ENCODE data around the gene FHIP2A.
"Not testable (repeated sequence)": the region's sequence is repeated elsewhere in the genome, so short reads cannot be mapped to it uniquely, and the experiment has no call there.

The FHIP2A gene

DNA sequence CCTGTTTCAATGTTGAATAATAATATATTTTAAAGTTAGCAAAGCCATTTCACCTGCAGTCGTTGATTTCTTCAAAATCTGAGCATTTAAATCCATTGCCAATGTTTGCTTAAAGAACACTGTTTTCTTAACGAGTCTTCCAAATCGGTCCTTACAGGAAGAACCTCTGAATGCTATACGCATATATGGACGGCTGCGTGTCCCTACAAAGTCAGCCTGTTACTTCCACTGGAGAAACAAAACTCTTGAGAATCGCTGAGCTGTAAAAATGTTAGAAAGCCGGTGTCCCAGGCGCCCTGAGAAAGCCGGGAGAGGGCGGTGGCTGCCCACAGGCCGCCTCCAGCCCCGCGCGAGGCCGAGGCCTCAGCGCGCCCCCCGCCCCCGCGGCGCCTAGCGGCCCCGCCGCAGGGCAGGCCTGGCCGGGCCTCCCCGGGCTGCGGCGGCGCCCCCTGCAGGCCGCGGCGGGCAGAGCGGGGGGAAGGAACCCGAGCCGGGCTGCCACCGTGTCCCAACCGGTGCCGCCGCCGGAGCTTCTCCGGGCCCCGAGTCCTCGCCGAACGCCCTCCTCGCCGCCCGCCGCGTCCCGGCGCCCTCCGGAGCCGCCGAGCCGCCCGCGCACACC lies at the start of gene FHIP2A:
TSS of gene FHIP2A (plus strand) at position 488 of the 622 bp plus-strand sequence. CDS start 299 bp downstream, outside the sequence.
- peak within 1 kb of the TSS; percentile 59 for H3K4me3 ChIP-seq (ENCODE audit: low read depth, low read length)
- DNase-seq (ENCODE audit: low read depth, low spot score) = peak; percentile 68
- in situ Hi-C loops (cut with HindIII; ENCODE audit: low sequenced_read_pairs) = no loop called here
- TF ChIP-seq, protein P1, sequence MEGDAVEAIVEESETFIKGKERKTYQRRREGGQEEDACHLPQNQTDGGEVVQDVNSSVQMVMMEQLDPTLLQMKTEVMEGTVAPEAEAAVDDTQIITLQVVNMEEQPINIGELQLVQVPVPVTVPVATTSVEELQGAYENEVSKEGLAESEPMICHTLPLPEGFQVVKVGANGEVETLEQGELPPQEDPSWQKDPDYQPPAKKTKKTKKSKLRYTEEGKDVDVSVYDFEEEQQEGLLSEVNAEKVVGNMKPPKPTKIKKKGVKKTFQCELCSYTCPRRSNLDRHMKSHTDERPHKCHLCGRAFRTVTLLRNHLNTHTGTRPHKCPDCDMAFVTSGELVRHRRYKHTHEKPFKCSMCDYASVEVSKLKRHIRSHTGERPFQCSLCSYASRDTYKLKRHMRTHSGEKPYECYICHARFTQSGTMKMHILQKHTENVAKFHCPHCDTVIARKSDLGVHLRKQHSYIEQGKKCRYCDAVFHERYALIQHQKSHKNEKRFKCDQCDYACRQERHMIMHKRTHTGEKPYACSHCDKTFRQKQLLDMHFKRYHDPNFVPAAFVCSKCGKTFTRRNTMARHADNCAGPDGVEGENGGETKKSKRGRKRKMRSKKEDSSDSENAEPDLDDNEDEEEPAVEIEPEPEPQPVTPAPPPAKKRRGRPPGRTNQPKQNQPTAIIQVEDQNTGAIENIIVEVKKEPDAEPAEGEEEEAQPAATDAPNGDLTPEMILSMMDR (IDR thresholded peaks at IDR 0.05; ENCODE audit: low read depth, low read length) = peak; percentile 50

DNA sequence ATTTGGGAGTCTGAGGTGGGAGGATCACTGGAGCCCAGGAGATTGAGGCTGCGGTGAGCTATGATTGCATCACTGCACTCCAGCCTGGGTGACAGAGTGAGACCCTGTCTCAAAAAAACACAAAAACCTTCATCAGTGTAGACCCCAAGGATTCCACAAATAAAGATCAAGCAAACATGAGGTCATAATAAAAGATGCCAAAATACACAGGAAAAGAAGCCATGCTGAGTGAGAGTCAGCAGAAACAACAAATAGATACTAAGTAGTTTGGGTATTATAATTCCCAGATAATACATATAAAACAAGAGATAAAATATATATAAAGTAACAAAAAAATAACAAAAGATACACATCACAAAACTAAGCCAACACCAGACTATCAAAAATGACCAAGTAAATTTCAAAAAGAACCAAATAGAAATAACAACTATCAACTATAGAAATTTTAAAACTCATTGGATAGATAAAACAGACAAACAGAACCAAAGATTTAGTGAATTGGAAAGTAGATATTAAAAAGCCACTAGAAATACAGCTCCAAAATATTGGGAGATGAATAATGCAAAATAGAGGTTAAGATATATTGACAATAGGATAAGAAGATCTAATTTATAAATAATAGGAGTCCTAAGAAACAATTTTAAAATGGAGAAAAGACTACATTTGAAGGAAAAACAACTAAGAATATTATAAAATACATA lies 48.9 kb upstream of the FHIP2A start:
- TF ChIP-seq, protein P1 (IDR thresholded peaks at IDR 0.05; ENCODE audit: low read depth, low read length) = no peak
- in situ Hi-C loops (cut with HindIII; ENCODE audit: low sequenced_read_pairs) = no loop called here
- peak; percentile 52 for DNase-seq (ENCODE audit: low read depth, low spot score)
- H3K4me3 ChIP-seq (ENCODE audit: low read depth, low read length) = no peak overlapping the region

GRCh38 chr10:114773197-114773532 lies 48.4 kb upstream of the FHIP2A start:
- TF ChIP-seq, protein P1 (IDR thresholded peaks at IDR 0.05; ENCODE audit: low read depth, low read length) = no peak
- H3K4me3 ChIP-seq (ENCODE audit: low read depth, low read length) = no peak overlapping the region
- no peak for DNase-seq (ENCODE audit: low read depth, low spot score)
- in situ Hi-C loops (cut with HindIII; ENCODE audit: low sequenced_read_pairs) = no loop called here

DNA sequence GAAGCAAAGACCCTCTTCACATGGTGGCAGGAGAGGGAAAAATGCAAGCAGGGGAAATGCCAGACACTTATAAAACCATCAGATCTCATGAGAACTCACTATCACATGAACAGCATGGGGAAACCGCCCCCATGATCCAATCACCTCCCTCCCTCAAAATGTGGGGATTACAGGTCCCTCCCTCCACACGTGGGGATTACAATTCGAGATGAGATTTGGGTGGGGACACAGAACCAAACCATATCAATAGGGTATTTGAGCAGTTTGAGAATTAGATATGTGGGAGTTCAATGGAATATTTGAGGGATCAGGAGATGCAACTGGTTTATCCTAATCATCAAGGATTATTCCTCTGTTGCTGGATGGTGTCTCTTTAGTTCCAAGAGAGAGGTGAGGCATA lies 46.5 kb upstream of the FHIP2A start:
- H3K4me3 ChIP-seq (ENCODE audit: low read depth, low read length); in situ Hi-C loops (cut with HindIII; ENCODE audit: low sequenced_read_pairs); DNase-seq (ENCODE audit: low read depth, low spot score): not testable (repeated sequence)

- DNase-seq (ENCODE audit: low read depth, low spot score) = peak; percentile 22
- in situ Hi-C loops (cut with HindIII; ENCODE audit: low sequenced_read_pairs) = no loop called here
- H3K4me3 ChIP-seq (ENCODE audit: low read depth, low read length) = no peak overlapping the region
- TF ChIP-seq, protein P1 (IDR thresholded peaks at IDR 0.05; ENCODE audit: low read depth, low read length) = no peak
These were observed 44.2 kb upstream of the FHIP2A start for GRCh38 chr10:114777415-114777814.

DNA sequence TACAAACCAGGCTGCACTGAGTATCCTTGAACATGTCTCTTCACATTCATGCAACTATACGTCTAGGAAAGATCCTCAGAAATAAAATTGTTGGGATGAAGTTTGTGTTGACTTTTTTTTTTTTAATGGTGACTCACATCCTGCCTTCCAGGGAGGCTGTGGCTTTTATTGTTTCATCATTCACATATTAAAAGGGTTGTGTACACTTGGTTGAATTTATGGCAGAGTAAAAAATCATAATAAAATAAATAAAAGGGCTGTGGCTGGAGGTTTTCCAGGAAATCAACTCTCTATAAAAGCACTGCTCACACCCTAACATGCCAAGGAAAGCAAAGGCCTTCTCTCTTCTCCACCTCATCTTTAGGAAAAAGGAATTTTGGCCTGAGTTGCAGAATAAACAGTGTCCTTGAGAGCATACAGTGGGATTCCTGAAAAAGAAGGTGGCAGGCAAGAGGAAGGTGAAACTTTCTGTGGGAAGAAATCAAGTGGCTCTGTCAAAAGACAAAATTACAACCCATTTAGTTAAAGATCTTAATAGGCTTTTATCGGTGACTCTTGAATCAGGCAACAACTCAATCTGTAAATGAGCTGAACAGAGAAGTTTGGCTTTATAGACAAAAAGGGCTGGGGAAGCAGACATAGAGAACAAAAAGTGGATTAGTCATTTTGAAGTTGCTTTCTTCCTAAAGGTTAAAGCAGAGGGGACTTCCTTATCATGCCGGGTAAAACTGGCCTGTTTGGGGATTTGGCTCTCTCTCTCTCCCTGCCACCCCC lies 41.6 kb upstream of the FHIP2A start:
- TF ChIP-seq, protein P1 (IDR thresholded peaks at IDR 0.05; ENCODE audit: low read depth, low read length) = no peak
- in situ Hi-C loops (cut with HindIII; ENCODE audit: low sequenced_read_pairs) = no loop called here
- H3K4me3 ChIP-seq (ENCODE audit: low read depth, low read length) = no peak overlapping the region
- DNase-seq (ENCODE audit: low read depth, low spot score) = peak; percentile 93
